NCI-H2081 (cell line): ENCODE results near the gene KCND1.

Experiments used
- DNase-seq, 2 experiments: peaks; one replicate each; lab custom pipeline; 2025; lab: John Stamatoyannopoulos, UW

The KCND1 gene

DNA sequence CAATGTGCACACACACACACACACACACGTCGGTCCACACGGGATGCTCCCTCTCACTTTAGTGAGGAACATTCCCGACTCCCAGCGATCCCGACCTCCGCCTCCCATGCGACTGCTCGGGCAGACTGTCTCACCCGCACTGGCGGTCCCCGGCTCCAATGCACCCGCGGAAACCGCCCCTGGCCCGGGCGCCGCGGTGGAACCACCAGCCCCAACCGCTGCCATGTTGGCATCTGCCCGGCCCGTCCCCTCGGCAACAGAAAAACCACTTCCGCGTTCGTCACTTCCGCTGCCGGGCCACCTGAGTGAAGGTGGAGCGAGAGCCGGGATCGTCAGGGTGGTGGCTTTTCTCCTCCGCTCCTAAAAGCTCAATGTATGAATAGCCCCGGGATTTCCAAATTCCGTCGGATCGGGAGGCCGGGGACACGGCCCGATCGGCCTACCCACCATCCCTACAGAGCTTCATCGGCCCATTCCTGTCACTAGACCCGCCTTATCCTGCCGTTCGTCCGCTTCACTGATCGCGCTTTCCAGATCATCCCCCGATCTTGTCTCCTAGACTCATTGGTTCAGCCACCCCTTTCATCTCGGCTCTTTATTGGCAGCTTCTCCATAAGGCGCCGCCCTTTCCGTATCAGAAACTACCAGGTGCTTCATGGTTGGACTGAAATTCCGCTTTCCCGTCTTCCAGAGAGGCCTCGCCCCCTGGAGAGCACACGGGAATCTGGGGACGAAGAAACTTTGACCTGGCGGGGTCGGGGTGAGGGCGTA, 60.0 kb downstream of the KCND1 start, which contains the start of gene SLC35A2:
SLC35A2 (minus strand) TSS at position 235 of the 771 bp plus-strand sequence; CDS start at position 225, 10 bp downstream.
- peak; percentile 81 to 91 for DNase-seq
